GM18868 (cell line): ENCODE data around the gene PLAAT5.

Experiments used
- ATAC-seq: cut with Tn5 transposase; IDR thresholded peaks from one replicate; pipeline ENCODE4 v1.9.1; 2021; ENCODE audit warnings: mild to moderate bottlenecking, moderate library complexity; ENCODE audit not compliant: unreplicated experiment

PLAAT5 gene

GRCh38 chr11:63516109-63516508 is 25.1 kb upstream of the PLAAT5 start:
- ATAC-seq = no peak

GRCh38 chr11:63512816-63513215 is 21.8 kb upstream of the PLAAT5 start:
- ATAC-seq = no peak

- ATAC-seq = no peak
Measured at GRCh38 chr11:63511048-63511748, 20.2 kb upstream of the PLAAT5 start.

GRCh38 chr11:63510360-63511047 is 19.5 kb upstream of the PLAAT5 start:
- no peak for ATAC-seq

- no peak for ATAC-seq
Measured at GRCh38 chr11:63508745-63509144, 17.8 kb upstream of the PLAAT5 start.

- ATAC-seq = no peak
Measured at GRCh38 chr11:63508009-63508408, 17.0 kb upstream of the PLAAT5 start.

- ATAC-seq = no peak
Measured at GRCh38 chr11:63507511-63507910, 16.5 kb upstream of the PLAAT5 start.

- no peak for ATAC-seq
Measured at GRCh38 chr11:63506876-63507275, 15.9 kb upstream of the PLAAT5 start.

- no peak for ATAC-seq
Measured at GRCh38 chr11:63505857-63506528, 15.0 kb upstream of the PLAAT5 start, which contains the start of gene LGALS12. TSS of gene LGALS12 (plus strand) at chr11:63506084. CDS start at chr11:63506459, 375 bp downstream.

GRCh38 chr11:63504933-63505586 is 14.1 kb upstream of the PLAAT5 start:
- ATAC-seq = no peak

GRCh38 chr11:63504054-63504453 is 13.1 kb upstream of the PLAAT5 start:
- ATAC-seq = no peak

GRCh38 chr11:63503492-63503891 is 12.5 kb upstream of the PLAAT5 start:
- ATAC-seq = no peak

GRCh38 chr11:63502252-63502820 is 11.4 kb upstream of the PLAAT5 start:
- ATAC-seq = no peak

GRCh38 chr11:63501236-63501635 is 10.3 kb upstream of the PLAAT5 start:
- no peak for ATAC-seq

- ATAC-seq = no peak
Measured at GRCh38 chr11:63499874-63500273, 8.9 kb upstream of the PLAAT5 start.

GRCh38 chr11:63494975-63495374 is 4.0 kb upstream of the PLAAT5 start:
- no peak for ATAC-seq

GRCh38 chr11:63493127-63493526 is 2.2 kb upstream of the PLAAT5 start:
- no peak for ATAC-seq

GRCh38 chr11:63492441-63492840 is 1.5 kb upstream of the PLAAT5 start:
- no peak for ATAC-seq

GRCh38 chr11:63491636-63492372 is 837 bp upstream of the PLAAT5 start:
- ATAC-seq = no peak

GRCh38 chr11:63491240-63491587 is 247 bp upstream of the PLAAT5 start:
- ATAC-seq = no peak
